HG03108 (cell line): ENCODE data around the gene PWP2.
"Not testable (repeated sequence)": the region's sequence is repeated elsewhere in the genome, so short reads cannot be mapped to it uniquely, and the experiment has no call there.

Source experiments
- ATAC-seq: cut with Tn5 transposase; IDR thresholded peaks from one replicate; pipeline ENCODE4 v1.9.1; 2021; ENCODE audit warnings: moderate library complexity; ENCODE audit not compliant: unreplicated experiment

Gene PWP2

GRCh38 chr21:44127827-44128226 lies 20.6 kb downstream of the PWP2 start:
- ATAC-seq = not testable (repeated sequence)

DNA sequence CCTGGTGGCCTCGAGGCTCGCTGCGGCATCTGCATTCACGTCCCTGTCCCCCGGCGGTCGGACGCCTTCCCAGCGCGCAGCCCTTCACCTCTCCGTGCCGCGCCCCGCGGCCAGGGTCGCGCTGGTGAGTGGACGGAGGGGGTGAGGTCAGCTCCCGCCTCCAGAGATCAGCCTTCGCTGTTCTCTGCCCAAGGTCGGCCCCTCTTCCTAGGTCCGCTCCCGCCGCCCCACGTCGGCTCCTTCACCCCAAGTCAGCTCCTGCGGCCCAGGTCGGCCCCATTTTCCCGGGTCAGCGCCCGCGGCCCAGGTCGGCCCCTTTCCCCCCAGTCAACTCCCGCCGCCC lies 26.5 kb downstream of the PWP2 start:
- ATAC-seq = not testable (repeated sequence)

DNA sequence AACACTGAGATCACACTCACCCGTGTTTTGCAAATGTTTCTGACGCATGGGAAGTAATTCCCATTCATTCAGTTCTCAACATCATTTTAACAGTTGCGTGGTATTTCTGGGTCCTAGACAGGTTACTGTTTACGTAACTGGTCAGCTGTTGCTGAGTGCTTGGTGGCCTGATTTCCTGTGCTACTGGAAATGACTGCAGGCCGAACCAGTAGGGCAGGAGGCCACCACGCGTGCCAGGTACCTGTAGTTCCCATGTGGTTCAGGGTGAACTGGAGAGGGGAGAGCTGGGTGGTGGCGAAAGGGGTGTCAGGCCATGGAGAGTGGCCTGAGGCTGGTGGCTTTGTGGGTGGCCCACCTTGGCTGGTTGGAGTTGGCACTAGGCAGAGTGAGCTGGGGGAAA lies 27.5 kb downstream of the PWP2 start:
- ATAC-seq = not testable (repeated sequence)

- peak; percentile 47 for ATAC-seq
Observed at GRCh38 chr21:44138039-44138438, 30.8 kb downstream of the PWP2 start.

DNA sequence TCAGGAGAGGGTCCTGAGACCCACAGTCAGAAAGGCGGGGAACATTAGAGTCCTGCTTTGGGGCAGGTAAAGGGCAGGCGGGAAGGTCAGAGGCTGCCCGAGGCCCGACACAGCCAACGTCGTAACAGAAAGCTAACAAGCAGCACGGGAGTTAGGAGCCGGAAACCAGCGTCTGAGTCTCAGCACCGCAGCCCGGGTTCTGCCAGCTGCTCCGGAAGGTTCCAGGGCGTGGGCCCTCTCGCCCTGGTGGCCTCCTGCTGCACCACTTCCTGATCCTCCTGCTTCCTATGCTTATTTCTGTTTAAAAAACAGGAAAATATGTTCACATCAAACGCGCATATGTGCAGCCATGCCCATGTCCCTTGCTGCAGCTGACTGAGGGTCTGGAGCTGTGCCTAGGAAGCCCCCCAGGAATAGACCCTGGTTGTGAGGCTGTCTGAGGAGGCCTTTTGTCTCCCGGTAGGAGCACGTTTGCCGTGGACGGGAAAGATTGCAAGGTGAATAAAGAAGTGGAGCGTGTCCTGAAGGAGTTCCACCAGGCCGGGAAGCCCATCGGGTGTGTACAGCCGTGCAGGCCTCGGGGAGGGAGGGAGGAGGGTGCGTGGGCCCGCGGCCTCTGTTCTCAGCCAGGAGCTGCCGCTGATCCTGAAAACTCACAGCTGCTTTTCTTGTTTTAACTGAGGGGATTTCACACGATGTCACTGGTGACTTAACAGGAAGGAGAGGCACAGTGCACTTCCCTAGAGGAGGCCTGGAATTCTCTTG lies 32.8 kb downstream of the PWP2 start:
- ATAC-seq = not testable (repeated sequence)

DNA sequence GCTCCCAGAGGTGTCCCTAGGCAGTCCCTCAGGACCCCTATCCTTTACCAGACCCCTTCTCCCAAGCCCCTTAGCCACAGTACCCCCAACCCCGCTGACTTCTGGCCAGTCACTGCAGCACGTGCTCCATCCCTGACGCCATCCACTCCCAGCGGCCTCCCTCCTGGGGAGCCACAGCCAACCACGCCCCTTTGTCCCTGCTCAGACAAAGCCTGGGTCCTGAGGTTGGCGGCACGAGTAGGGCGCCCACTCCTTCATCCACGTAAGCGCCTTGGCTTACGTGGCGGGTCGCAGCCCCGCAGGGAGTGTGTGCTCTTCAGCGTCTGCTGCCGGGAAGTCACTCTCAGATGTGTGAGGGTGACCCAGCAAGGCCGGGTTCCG lies 33.3 kb downstream of the PWP2 start:
- ATAC-seq = not testable (repeated sequence)

- ATAC-seq = not testable (repeated sequence)
Observed at GRCh38 chr21:44142470-44142869, 35.3 kb downstream of the PWP2 start.

DNA sequence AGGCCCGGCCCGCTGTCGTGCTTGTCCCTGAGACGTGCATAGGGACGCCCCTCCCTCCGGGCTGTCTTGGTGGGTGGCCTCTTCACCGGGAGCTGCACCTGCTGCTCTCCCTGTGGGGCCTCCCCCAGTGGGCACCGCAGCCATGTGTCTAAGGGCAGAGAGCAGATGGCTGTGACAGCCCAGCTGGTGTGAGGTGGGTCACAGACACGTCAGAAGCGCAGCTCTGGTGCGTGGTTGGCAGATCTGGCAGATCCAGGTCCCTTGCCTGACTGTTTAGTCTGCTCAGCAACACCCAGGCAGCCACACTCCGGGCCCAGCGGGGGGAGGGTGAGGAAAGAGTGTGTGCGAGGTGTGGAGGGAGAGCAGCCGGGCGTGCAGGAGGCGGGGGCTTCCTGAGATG lies 36.2 kb downstream of the PWP2 start:
- peak; percentile 50 for ATAC-seq

DNA sequence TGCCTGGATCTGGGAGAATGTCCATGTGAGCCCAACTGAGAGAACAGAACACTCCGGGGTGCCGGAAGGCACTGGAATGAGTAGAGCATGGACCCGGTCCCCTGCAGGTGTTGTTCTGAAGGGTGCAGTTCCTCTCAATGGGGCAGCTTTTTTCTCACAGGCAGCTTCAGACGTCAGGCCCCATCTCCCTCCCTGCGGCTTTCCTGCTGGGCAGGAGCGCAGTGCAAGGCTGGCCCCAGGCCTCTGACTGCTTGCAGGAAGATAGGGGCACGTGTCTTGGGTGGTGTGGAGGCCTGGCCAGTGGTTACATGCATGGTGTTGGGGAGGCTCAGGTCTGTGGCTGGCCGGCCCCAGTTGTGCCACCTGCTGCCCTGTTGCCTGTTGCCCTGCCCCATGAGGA lies 36.8 kb downstream of the PWP2 start:
- ATAC-seq = not testable (repeated sequence)

- ATAC-seq = not testable (repeated sequence)
Observed at GRCh38 chr21:44144784-44145602, 37.8 kb downstream of the PWP2 start.

DNA sequence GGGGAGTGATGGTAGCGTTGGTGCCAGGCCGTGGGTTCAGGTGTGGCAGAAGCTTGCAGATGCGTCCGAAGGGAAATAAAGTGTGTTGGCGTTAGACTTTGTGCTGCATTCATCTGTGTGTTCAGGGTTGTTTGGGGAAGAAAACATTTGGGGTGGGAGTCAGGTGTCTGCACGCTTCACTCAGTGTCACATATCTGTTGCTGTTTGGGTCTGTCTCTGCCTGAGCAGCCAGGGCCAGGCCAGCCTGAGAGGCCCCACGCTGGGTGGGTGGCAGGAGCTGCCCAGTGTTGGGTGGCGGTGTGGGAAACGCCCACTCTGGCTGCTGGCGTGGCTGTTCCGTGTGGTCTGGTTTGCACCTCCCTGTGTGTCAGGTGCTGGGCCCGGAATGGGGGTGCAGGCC lies 38.4 kb downstream of the PWP2 start:
- not testable (repeated sequence) for ATAC-seq

- not testable (repeated sequence) for ATAC-seq
Observed at GRCh38 chr21:44147108-44147507, 39.9 kb downstream of the PWP2 start.

DNA sequence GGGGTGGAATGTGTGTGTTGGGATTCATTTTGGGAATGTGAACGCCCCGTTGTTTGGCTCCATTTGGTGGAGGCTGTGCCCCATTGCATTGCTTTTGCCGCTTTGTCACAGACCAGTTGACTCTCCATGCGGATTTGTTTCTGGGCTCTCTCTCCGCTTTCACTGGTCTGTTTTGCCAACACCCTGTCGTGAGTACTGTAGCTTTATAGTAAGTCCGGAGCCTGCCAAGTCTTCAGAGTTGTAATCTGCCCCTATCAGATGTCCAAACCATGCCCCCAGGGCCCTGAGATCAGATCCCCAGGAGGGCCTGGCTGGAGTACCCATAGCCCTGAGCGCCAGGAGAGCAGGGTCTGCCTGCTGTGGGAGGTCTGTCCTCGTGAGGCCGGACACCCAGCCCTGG lies 43.1 kb downstream of the PWP2 start:
- not testable (repeated sequence) for ATAC-seq

- not testable (repeated sequence) for ATAC-seq
Observed at GRCh38 chr21:44153214-44153888, 46.2 kb downstream of the PWP2 start.

DNA sequence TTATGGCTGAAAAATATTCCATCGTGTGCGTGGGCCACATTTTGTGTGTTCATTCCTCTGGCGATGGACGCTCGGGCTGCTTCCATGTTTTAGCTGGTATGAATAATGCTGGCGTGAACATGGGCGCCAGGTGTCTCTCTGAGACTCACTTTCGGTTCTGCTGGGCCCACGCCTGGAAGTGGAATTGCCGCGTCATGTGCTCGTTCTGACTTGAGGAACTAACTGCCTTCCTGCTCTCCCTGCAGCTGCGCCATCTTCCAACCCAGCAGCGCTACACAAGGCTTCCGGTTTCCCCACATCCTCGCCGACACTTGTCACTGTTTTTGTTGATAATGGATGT lies 46.7 kb downstream of the PWP2 start:
- ATAC-seq = not testable (repeated sequence)

GRCh38 chr21:44154816-44155230 lies 47.6 kb downstream of the PWP2 start:
- peak; percentile 23 for ATAC-seq

DNA sequence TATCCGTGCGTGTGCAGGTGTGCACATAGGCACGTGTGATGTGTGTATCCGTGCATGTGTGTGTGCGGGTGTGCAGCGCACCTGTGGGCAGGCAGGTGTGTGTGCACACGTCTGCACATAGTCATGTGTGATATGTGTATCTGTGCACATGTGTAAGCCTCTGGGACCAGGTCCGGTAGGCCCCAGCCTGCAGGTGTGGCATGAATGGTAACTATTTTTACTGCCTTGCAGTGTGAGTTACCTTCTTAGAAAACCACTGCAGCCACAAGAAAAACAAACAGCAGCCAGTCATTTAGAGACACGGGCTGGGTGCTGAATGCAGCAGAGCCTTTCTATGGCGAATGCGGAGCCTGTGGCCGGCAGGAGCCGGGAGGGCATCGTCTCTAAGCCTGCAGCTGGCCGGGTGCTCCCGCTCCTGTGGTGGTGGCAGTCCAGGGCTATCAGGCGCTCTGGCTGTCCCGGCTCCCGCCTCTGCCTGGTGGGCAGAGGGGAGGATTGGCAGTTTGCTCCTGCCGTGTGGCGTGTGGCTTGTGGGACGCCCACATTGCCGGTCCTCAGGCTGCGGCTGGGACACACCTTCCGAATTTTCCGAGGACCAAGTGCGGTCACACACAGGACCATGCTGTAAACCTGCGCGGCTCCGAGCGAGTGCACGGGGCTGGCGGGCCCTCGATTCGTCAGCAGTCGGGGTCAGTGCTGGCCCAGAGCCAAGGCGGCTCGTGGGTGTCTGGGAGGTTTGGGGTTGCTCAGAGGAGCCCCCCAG lies 48.2 kb downstream of the PWP2 start:
- peak; percentile 41 for ATAC-seq

GRCh38 chr21:44155994-44156380 lies 48.8 kb downstream of the PWP2 start:
- not testable (repeated sequence) for ATAC-seq

DNA sequence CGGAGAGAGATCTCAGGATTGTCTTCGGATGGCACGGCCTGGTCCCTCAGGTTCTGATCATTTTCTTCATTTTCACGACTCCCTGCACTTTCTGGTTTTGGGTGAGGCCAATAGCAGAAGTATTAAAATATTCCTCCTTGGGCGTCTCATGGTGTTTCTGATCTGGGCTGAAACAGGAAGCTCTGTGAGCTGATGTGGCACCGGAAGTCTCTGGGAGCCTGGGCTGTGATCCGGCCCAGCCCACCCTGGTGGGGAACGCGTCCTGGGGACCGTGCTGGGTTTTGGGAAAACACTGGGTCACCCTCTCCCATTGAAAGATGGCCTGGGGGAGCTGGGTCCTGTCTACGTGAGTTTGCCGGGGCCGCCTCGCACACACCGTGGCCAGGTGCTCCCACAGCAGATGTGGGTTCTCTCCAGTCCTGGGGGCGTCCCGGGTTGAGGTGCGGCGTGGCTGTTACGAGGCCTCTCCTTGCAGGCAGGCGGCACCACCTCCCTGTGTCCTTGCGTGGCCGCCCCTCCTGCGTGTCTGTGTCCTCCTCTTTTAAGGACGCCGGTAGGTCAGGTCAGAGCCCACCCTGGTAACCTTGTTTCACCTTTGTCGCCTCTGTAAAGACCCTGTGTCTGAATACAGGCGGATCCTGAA lies 50.4 kb downstream of the PWP2 start:
- ATAC-seq = not testable (repeated sequence)

DNA sequence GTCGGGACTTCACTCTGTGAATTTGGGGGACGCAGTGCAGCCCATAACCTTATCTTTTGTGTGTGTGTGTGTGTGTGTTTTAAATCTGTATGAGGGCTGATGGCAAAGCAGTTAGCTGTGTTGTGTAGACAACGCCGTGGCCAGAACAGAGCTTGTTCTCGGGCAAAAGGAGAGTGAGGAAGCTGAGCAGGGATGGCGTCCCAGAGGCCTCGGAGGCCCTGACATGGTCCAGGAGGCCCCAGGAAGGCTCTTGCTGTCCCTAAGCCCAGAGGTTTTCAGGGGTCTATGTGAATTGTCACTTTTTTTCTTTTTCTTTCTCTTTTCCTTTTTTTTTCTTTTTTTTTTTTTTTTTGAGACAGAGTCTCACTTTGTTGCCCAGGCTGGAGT lies 50.9 kb downstream of the PWP2 start:
- not testable (repeated sequence) for ATAC-seq
